GM12874 (cell line): ENCODE measurements around the gene ZNF644.

Experiments used
- TF ChIP-seq, protein P1 (sequence below): IDR thresholded peaks from 2 replicates; pipeline ENCODE4 v1.5.1; 2011; ENCODE audit warnings: low read depth, mild to moderate bottlenecking, control low read depth, low read length, moderate library complexity; ENCODE audit not compliant: insufficient read depth

Gene ZNF644

GRCh38 chr1:91053630-91054029 is 31.8 kb upstream of the ZNF644 start:
- TF ChIP-seq, protein P1, sequence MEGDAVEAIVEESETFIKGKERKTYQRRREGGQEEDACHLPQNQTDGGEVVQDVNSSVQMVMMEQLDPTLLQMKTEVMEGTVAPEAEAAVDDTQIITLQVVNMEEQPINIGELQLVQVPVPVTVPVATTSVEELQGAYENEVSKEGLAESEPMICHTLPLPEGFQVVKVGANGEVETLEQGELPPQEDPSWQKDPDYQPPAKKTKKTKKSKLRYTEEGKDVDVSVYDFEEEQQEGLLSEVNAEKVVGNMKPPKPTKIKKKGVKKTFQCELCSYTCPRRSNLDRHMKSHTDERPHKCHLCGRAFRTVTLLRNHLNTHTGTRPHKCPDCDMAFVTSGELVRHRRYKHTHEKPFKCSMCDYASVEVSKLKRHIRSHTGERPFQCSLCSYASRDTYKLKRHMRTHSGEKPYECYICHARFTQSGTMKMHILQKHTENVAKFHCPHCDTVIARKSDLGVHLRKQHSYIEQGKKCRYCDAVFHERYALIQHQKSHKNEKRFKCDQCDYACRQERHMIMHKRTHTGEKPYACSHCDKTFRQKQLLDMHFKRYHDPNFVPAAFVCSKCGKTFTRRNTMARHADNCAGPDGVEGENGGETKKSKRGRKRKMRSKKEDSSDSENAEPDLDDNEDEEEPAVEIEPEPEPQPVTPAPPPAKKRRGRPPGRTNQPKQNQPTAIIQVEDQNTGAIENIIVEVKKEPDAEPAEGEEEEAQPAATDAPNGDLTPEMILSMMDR, result no peak

- TF ChIP-seq, protein P1, result no peak
Observed at GRCh38 chr1:91046766-91047165, 24.9 kb upstream of the ZNF644 start.

GRCh38 chr1:91045284-91045683 is 23.4 kb upstream of the ZNF644 start:
- TF ChIP-seq, protein P1, result no peak

GRCh38 chr1:91038582-91038981 is 16.7 kb upstream of the ZNF644 start:
- TF ChIP-seq, protein P1, result no peak

DNA sequence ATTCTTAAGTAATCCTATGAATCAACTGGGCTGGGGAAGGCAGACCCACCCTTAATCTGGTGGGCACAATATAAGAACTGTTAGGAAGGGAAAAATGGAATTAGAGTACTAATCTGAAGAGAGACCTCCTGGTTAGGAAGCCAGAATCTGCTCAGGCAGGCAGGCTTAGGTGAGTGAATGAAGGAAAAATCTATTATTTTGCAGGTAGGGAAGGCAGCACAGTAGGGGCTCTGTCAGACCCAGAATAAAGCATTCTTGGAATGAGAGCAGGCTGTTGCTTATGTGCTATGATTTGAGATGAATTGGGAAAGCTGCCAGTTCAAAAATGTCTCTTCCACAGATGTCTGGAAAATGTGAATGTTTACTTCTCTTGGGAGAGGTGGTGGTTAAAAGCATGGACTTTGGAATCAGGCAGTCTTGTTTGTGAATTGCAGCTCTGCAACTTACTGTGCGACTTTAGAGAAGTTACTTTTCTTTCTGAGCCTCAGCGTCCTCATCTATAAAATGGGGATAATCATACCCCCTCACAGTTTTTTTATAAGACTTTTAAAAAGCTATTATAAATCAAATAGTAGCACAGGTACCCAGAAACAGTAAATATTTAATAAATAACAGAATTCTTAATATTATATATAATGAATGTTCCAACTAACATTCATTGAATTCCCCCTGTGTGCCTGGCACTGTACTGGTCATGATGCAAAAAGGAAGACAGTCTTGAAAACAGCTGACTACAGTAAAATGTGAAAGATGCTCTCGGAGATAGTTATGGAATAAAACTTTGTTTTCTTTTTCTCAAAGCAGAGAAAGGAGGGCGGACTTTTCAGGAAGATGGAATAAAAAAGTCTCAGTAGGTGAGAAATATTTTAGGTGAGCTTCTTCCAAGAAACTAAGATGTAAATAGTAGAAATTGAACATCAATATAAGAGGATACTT is 15.3 kb upstream of the ZNF644 start:
- TF ChIP-seq, protein P1, result no peak

DNA sequence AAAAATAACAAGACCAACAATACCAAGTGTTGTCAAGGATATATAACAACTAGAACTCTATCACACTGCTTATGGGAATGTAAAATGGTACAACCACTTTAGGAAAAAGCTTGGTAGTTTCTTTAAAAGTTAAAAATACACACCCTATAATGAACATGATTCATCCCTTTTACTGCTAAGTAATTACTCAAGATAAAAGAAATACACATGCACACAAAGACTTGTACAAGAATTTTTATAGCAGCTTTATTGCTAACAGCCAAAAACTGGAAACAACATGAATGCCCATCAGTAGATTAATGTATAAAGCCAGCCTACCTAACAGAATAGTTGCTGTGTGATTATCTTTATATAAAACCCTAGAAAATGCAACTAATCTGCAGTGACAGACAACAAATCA is 10.5 kb upstream of the ZNF644 start:
- TF ChIP-seq, protein P1, result no peak

DNA sequence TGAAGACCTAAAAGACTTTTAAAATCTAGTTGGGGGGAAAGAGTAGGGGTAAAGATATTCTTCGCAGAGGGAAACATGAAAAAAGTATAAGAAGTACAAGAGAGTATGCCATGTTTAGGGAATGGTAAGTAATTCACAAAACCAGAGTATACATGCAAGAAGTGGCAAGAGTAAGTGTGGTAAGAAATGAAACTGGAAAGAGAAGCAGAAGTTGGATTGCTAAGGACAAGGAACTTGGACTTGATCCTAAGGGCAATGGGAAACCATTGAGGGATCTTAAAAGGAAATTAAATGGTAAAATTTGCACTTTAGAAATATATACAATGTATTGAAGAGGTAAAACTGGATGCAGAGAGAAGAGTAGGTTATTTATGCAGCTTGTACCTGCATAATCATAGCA is 9.2 kb upstream of the ZNF644 start:
- TF ChIP-seq, protein P1, result no peak
